AG09309 (cell line): ENCODE measurements around the gene OR6B2.

ENCODE experiments used
- DNase-seq: peaks from one replicate; pipeline ENCODE4 v3.0.0-alpha.2; 2010; ENCODE audit warnings: low read depth
- H3K4me3 ChIP-seq: 2 replicates; pipeline ENCODE4 v1.5.1; 2011; ENCODE audit warnings: mild to moderate bottlenecking, low read depth, low read length, moderate library complexity; ENCODE audit not compliant: control insufficient read depth
- CTCF ChIP-seq: IDR thresholded peaks from 2 replicates; pipeline ENCODE4 v1.5.1; 2011; ENCODE audit warnings: mild to moderate bottlenecking, low read depth, low read length, inconsistent platforms; ENCODE audit not compliant: insufficient read depth, control insufficient read depth; ENCODE audit errors: missing control alignments

The OR6B2 gene

GRCh38 chr2:240030379-240031094 is at the start of gene OR6B2:
Gene OR6B2, minus strand, starts transcription at chr2:240030429. Its CDS starts 0 bp downstream, at chr2:240030429.
- no peak for TF ChIP-seq CTCF
- DNase-seq = no peak
- H3K4me3 ChIP-seq = no peak within 1 kb of the TSS

- no peak overlapping the region for H3K4me3 ChIP-seq
- no peak for DNase-seq
- TF ChIP-seq CTCF = no peak
These were observed 48.4 kb upstream of the OR6B2 start for GRCh38 chr2:240078631-240079030.

- H3K4me3 ChIP-seq = no peak overlapping the region
- TF ChIP-seq CTCF = no peak
- no peak for DNase-seq
These were observed 47.2 kb upstream of the OR6B2 start for GRCh38 chr2:240077442-240077841.

GRCh38 chr2:240074545-240074944 is 44.3 kb upstream of the OR6B2 start:
- H3K4me3 ChIP-seq = no peak overlapping the region
- TF ChIP-seq CTCF = no peak
- DNase-seq = no peak

- H3K4me3 ChIP-seq = no peak overlapping the region
- no peak for TF ChIP-seq CTCF
- DNase-seq = no peak
These were observed 40.7 kb upstream of the OR6B2 start for GRCh38 chr2:240070907-240071306.

GRCh38 chr2:240069829-240070228 is 39.6 kb upstream of the OR6B2 start:
- TF ChIP-seq CTCF = no peak
- no peak for DNase-seq

More at GRCh38 chr2:240069829-240070228, 39.6 kb upstream of the OR6B2 start:
- H3K4me3 ChIP-seq = no peak overlapping the region
